Measurements from ENCODE around the gene ATM.
"Not testable (repeated sequence)": the region's sequence is repeated elsewhere in the genome, so short reads cannot be mapped to it uniquely, and the experiment has no call there.

ATM gene

GRCh38 chr11:108289699-108290098, 66.8 kb downstream of the ATM start:
- no peak for DNase-seq

- no peak for DNase-seq
Observed at GRCh38 chr11:108293229-108293628, 70.4 kb downstream of the ATM start.

- DNase-seq = no peak
Observed at GRCh38 chr11:108302121-108302785, 79.4 kb downstream of the ATM start.

- no peak for DNase-seq
Observed at GRCh38 chr11:108307751-108308150, 84.9 kb downstream of the ATM start.

GRCh38 chr11:108313444-108313843, 90.6 kb downstream of the ATM start:
- DNase-seq = no peak

- no peak for DNase-seq
Observed at GRCh38 chr11:108316061-108316460, 93.2 kb downstream of the ATM start.

- no peak for DNase-seq
Observed at GRCh38 chr11:108319541-108320145, 96.8 kb downstream of the ATM start.

- no peak for DNase-seq
Observed at GRCh38 chr11:108322666-108323065, 99.8 kb downstream of the ATM start.

- DNase-seq = no peak
Observed at GRCh38 chr11:108324587-108324986, 101.7 kb downstream of the ATM start.

- no peak for DNase-seq
Observed at GRCh38 chr11:108333403-108333899, 110.6 kb downstream of the ATM start.

GRCh38 chr11:108338750-108339149, 115.9 kb downstream of the ATM start:
- no peak for DNase-seq

- DNase-seq = no peak
Observed at GRCh38 chr11:108340973-108341372, 118.1 kb downstream of the ATM start.

GRCh38 chr11:108341654-108342053, 118.8 kb downstream of the ATM start:
- DNase-seq = no peak

- no peak for DNase-seq
Observed at GRCh38 chr11:108343714-108344113, 120.8 kb downstream of the ATM start.

- no peak for DNase-seq
Observed at GRCh38 chr11:108345767-108346166, 122.9 kb downstream of the ATM start.

- DNase-seq = no peak
Observed at GRCh38 chr11:108346451-108346850, 123.6 kb downstream of the ATM start.

- DNase-seq = no peak
Observed at GRCh38 chr11:108351468-108351867, 128.6 kb downstream of the ATM start.

GRCh38 chr11:108364159-108364558, 141.3 kb downstream of the ATM start:
- no peak for DNase-seq

GRCh38 chr11:108368134-108368533, 145.3 kb downstream of the ATM start:
- no peak for DNase-seq

GRCh38 chr11:108369064-108369463, 146.2 kb downstream of the ATM start:
- DNase-seq = no peak

- no peak for DNase-seq
Observed at GRCh38 chr11:108370315-108370714, 147.4 kb downstream of the ATM start.

GRCh38 chr11:108370990-108371389, 148.1 kb downstream of the ATM start:
- DNase-seq = no peak

GRCh38 chr11:108373505-108373904, 150.6 kb downstream of the ATM start:
- not testable (repeated sequence) for DNase-seq

- no peak for DNase-seq
Observed at GRCh38 chr11:108388576-108388975, 165.7 kb downstream of the ATM start.

GRCh38 chr11:108392353-108392752, 169.5 kb downstream of the ATM start:
- no peak for DNase-seq

Measured in activated effector memory CD4-positive, alpha-beta T cell treated with anti-CD3 and anti-CD28 coated beads, Interleukin-2, amount 50 U/mL, for 16 hours (primary cell).